HepG2 (cell line): ENCODE results near the gene MEX3A. TPM values are rescaled to one million over a fixed set of nuclear protein-coding genes. Genes with fewer than 3 reads are reported as not detected.

ENCODE experiments used
- BRCA1 ChIP-seq: sonication (generic); formaldehyde crosslinking; IDR thresholded peaks from 2 replicates; pipeline ENCODE4 v1.4.0; 2020; ENCODE audit warnings: missing genetic modification reagents
- DR1 ChIP-seq: sonication (generic); formaldehyde crosslinking; IDR thresholded peaks from 2 replicates; pipeline ENCODE4 v1.8.0; 2021; ENCODE audit warnings: mild to moderate bottlenecking, missing genetic modification reagents, inconsistent platforms
- FOSL1 ChIP-seq: sonication (generic); formaldehyde crosslinking; IDR thresholded peaks from 2 replicates; pipeline ENCODE4 v1.9.0; 2021; ENCODE audit warnings: missing genetic modification reagents, borderline replicate concordance
- HIVEP1 ChIP-seq: sonication (generic); formaldehyde crosslinking; IDR thresholded peaks from 2 replicates; pipeline ENCODE4 v1.4.0; 2020; ENCODE audit warnings: mild to moderate bottlenecking, missing genetic modification reagents
- IRX3 ChIP-seq: sonication (generic); formaldehyde crosslinking; IDR thresholded peaks from 2 replicates; pipeline ENCODE4 v1.8.1; 2023; ENCODE audit warnings: mild to moderate bottlenecking, low read depth, missing genetic modification reagents, borderline replicate concordance
- KAT8 ChIP-seq: IDR thresholded peaks from 2 replicates; pipeline ENCODE4 v1.6.1; 2016; ENCODE audit warnings: missing genetic modification reagents, missing compliant biosample characterization
- KDM3A ChIP-seq: IDR thresholded peaks from 2 replicates; pipeline ENCODE4 v1.6.1; 2018; ENCODE audit warnings: low read depth, missing compliant biosample characterization
- KDM6A ChIP-seq: IDR thresholded peaks from 2 replicates; pipeline ENCODE4 v1.6.1; 2016; ENCODE audit warnings: low read depth
- KLF11 ChIP-seq: IDR thresholded peaks from 2 replicates; pipeline ENCODE4 v1.6.1; 2016; ENCODE audit warnings: missing compliant biosample characterization
- MEF2D ChIP-seq: sonication (generic); formaldehyde crosslinking; IDR thresholded peaks from 2 replicates; pipeline ENCODE4 v1.5.1; 2020; ENCODE audit warnings: mild to moderate bottlenecking, missing genetic modification reagents
- MXD4 ChIP-seq: IDR thresholded peaks from 2 replicates; pipeline ENCODE4 v1.6.1; 2016; ENCODE audit warnings: mild to moderate bottlenecking, missing biosample characterization, missing genetic modification reagents
- NR2F6 ChIP-seq, 2 experiments: IDR thresholded peaks; 2 replicates each; pipeline ENCODE4 v1.6.1; 2016; ENCODE audit warnings: antibody characterized with exemption in 1 of 2, mild to moderate bottlenecking in 1 of 2
- STAG1 ChIP-seq: sonication (generic); formaldehyde crosslinking; IDR thresholded peaks from 2 replicates; pipeline ENCODE4 v1.4.0; 2020; ENCODE audit warnings: missing genetic modification reagents
- TBX3 ChIP-seq: fragments of 450-650 bp; IDR thresholded peaks from 2 replicates; pipeline ENCODE4 v1.6.1; 2017; ENCODE audit warnings: antibody characterized with exemption, mild to moderate bottlenecking, inconsistent platforms, borderline replicate concordance
- TEAD3 ChIP-seq: optimal IDR thresholded peaks from 2 replicates; pipeline ENCODE3; 2016; ENCODE audit warnings: borderline replicate concordance
- ZBTB42 ChIP-seq: sonication (generic); formaldehyde crosslinking; IDR thresholded peaks from 2 replicates; pipeline ENCODE4 v1.5.0; 2020; ENCODE audit warnings: mild to moderate bottlenecking, missing genetic modification reagents
- ZKSCAN8 ChIP-seq: IDR thresholded peaks from 2 replicates; pipeline ENCODE4 v1.6.1; 2016; ENCODE audit warnings: borderline replicate concordance, missing genetic modification reagents, missing compliant biosample characterization
- ZNF317 ChIP-seq: sonication (generic); formaldehyde crosslinking; IDR thresholded peaks from 2 replicates; pipeline ENCODE4 v1.5.0; 2020; ENCODE audit warnings: mild to moderate bottlenecking, missing genetic modification reagents
- ZNF772 ChIP-seq: sonication (generic); formaldehyde crosslinking; IDR thresholded peaks from 2 replicates; pipeline ENCODE4 v1.5.0; 2020; ENCODE audit warnings: mild to moderate bottlenecking, missing genetic modification reagents
- polyA plus RNA-seq, 8 experiments: library from polyadenylated mRNA; depleted of rRNA in 3 of 8; stranded (reverse) in 7 of 8; unstranded in 1 of 8; fragments of >200 nt; fragmentation: Illumina TruSeq in 4 of 8; extraction: Trizol in 4 of 8; gene quantifications; 2 replicates each; pipeline versions ENCODE4 v1.2.1 to v1.2.3, GENCODE V29; 2011 to 2016; ENCODE audit warnings: low read depth in 4 of 8, missing spikeins in 1 of 8, mixed read lengths in 1 of 8; ENCODE audit not compliant: insufficient read depth in 1 of 8
- total RNA-seq, 5 experiments: library from RNA; depleted of rRNA; stranded (reverse); fragments of >200 nt; fragmentation: Illumina TruSeq; extraction: Trizol; gene quantifications; 2 replicates each; pipeline ENCODE4 v1.2.3, GENCODE V29; 2016; ENCODE audit warnings: low read depth in 1 of 5
- TF ChIP-seq, protein P1 (sequence below): sonication (generic); formaldehyde crosslinking; IDR thresholded peaks from 2 replicates; pipeline ENCODE4 v1.9.0; 2021; ENCODE audit warnings: missing genetic modification reagents, borderline replicate concordance
- TF ChIP-seq, protein P2 (sequence below): sonication (generic); formaldehyde crosslinking; IDR thresholded peaks from 2 replicates; pipeline ENCODE4 v1.8.1; 2023; ENCODE audit warnings: mild to moderate bottlenecking, moderate library complexity, missing genetic modification reagents
- TF ChIP-seq, protein P3 (sequence below): sonication (generic); formaldehyde crosslinking; IDR thresholded peaks from 2 replicates; pipeline ENCODE4 v1.4.0; 2020; ENCODE audit warnings: missing genetic modification reagents
- TF ChIP-seq, protein P4 (sequence below): sonication (generic); formaldehyde crosslinking; IDR thresholded peaks from 2 replicates; pipeline ENCODE4 v1.5.0; 2020; ENCODE audit warnings: mild to moderate bottlenecking, missing genetic modification reagents

The MEX3A gene
- total and polyA plus RNA-seq, 2 of the 13 experiments (the other 11 are each of a cell fraction or from before 2014, with no cell fraction given), result 7.6 to 9.1 TPM

DNA sequence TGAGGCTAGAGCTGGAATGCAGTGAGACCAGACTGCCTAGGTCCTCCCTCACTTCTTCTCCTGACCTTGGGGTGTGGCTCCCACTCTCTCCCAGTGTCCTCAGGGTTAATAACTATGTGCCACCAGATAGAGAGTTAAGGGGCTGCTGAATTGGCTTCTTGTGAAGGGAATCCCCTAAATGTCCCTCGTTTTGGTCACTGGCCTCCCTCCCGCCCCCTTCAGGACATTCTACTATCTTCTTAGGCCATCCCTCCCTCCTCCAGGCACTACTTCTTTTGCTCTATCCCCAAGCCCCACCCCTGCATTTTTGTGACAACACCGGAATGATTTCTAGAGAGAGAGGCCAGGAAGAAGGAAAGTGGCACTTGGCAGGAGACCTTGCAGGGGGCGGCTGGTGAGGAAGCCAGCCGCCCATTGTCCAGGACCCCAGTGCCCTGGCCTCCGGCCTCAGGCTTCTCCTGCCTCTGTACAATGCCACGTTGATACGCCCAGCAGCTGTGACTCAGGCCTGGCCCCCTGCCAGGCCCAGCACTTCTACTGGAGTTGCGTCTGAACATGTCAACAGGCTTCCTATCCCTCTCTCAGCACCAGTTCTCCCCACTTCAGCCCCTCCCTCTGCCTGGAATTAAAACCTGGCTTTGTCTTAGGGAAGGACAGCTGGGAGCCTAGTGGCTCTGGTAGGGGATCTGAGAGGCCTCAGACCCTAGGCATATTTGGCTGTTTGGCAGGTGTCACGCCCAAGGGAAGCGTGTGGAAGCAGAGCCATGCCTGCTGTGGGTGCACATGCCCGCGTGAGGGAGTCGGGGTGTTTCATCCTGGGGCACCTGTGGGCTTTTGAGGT is 41.3 kb upstream of the MEX3A start (continued):
- TF ChIP-seq, protein P1, sequence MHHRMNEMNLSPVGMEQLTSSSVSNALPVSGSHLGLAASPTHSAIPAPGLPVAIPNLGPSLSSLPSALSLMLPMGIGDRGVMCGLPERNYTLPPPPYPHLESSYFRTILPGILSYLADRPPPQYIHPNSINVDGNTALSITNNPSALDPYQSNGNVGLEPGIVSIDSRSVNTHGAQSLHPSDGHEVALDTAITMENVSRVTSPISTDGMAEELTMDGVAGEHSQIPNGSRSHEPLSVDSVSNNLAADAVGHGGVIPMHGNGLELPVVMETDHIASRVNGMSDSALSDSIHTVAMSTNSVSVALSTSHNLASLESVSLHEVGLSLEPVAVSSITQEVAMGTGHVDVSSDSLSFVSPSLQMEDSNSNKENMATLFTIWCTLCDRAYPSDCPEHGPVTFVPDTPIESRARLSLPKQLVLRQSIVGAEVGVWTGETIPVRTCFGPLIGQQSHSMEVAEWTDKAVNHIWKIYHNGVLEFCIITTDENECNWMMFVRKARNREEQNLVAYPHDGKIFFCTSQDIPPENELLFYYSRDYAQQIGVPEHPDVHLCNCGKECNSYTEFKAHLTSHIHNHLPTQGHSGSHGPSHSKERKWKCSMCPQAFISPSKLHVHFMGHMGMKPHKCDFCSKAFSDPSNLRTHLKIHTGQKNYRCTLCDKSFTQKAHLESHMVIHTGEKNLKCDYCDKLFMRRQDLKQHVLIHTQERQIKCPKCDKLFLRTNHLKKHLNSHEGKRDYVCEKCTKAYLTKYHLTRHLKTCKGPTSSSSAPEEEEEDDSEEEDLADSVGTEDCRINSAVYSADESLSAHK (CRISPR knock-in tag), result no peak
- TF ChIP-seq KDM6A (CRISPR knock-in tag), result no peak
- TF ChIP-seq, protein P2, sequence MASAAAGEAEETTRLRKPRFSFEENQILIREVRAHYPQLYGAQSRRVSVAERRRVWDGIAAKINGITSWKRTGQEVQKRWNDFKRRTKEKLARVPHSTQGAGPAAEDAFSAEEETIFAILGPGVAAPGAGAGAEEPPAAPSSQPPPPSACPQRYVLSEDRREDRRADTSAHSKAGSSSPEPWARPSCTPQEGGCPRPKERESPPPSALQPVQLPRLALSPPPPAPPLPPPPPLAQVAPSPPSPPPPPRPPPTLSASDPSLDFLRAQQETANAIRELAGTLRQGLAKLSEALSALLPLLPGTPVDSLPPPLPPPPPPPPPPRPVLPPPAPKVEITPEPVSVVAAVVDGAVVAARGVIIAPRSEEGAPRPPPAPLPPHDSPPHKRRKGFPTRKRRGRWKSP, result no peak
- TF ChIP-seq KAT8 (CRISPR knock-in tag), result peak; percentile 56; the same call in 1 of the 2 replicates
- 0 out of 2 replicates have a peak, but pooled peaks have one; percentile 19 for TF ChIP-seq ZKSCAN8 (CRISPR knock-in tag)
- TF ChIP-seq MEF2D (CRISPR knock-in tag), result no peak; the same call in 1 of the 2 replicates
- TF ChIP-seq KDM3A, result no peak
- no peak for TF ChIP-seq IRX3 (CRISPR knock-in tag)
- no peak for TF ChIP-seq ZNF772 (CRISPR knock-in tag)
- TF ChIP-seq HIVEP1, result no peak
- TF ChIP-seq ZBTB42 (CRISPR knock-in tag), result no peak
- TF ChIP-seq, protein P3, sequence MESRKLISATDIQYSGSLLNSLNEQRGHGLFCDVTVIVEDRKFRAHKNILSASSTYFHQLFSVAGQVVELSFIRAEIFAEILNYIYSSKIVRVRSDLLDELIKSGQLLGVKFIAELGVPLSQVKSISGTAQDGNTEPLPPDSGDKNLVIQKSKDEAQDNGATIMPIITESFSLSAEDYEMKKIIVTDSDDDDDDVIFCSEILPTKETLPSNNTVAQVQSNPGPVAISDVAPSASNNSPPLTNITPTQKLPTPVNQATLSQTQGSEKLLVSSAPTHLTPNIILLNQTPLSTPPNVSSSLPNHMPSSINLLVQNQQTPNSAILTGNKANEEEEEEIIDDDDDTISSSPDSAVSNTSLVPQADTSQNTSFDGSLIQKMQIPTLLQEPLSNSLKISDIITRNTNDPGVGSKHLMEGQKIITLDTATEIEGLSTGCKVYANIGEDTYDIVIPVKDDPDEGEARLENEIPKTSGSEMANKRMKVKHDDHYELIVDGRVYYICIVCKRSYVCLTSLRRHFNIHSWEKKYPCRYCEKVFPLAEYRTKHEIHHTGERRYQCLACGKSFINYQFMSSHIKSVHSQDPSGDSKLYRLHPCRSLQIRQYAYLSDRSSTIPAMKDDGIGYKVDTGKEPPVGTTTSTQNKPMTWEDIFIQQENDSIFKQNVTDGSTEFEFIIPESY (CRISPR knock-in tag), result no peak
- TF ChIP-seq BRCA1 (CRISPR knock-in tag), result no peak
- no peak for TF ChIP-seq STAG1 (CRISPR knock-in tag)
- TF ChIP-seq KLF11, result no peak
- TF ChIP-seq TBX3, result no peak
- no peak for TF ChIP-seq NR2F6 (IDR thresholded peaks at IDR 0.05)
- TF ChIP-seq NR2F6 (CRISPR knock-in tag; IDR thresholded peaks at IDR 0.05), result peak; percentile 55; the same call in 1 of the 2 replicates
- peak; percentile 58 for TF ChIP-seq TEAD3 (CRISPR knock-in tag)
- no peak for TF ChIP-seq DR1
- TF ChIP-seq FOSL1, result peak; percentile 56; the same call in 1 of the 2 replicates
- TF ChIP-seq ZNF317 (CRISPR knock-in tag), result 0 out of 2 replicates have a peak, but pooled peaks have one; percentile 25
- no peak for TF ChIP-seq MXD4 (CRISPR knock-in tag)
- TF ChIP-seq, protein P4, sequence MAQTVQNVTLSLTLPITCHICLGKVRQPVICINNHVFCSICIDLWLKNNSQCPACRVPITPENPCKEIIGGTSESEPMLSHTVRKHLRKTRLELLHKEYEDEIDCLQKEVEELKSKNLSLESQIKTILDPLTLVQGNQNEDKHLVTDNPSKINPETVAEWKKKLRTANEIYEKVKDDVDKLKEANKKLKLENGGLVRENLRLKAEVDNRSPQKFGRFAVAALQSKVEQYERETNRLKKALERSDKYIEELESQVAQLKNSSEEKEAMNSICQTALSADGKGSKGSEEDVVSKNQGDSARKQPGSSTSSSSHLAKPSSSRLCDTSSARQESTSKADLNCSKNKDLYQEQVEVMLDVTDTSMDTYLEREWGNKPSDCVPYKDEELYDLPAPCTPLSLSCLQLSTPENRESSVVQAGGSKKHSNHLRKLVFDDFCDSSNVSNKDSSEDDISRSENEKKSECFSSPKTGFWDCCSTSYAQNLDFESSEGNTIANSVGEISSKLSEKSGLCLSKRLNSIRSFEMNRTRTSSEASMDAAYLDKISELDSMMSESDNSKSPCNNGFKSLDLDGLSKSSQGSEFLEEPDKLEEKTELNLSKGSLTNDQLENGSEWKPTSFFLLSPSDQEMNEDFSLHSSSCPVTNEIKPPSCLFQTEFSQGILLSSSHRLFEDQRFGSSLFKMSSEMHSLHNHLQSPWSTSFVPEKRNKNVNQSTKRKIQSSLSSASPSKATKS (CRISPR knock-in tag), result no peak
